Liver (tissue), 9 donors: Measurements from ENCODE around the gene TRAPPC6A. TPM values are rescaled to one million over a fixed set of nuclear protein-coding genes. Genes with fewer than 3 reads are reported as not detected.

Experiments
- DNase-seq: peaks from one replicate; pipeline ENCODE4 v3.0.0-alpha.2; 2017; ENCODE audit warnings: low spot score
- H3K27ac ChIP-seq, 2 donors: one replicate each; pipeline ENCODE4 v1.7.0; 2013; ENCODE audit warnings: inconsistent platforms in 2 of 2, low read length in 2 of 2, control low read depth in 1 of 2, low read depth in 1 of 2, mild to moderate bottlenecking in 1 of 2
- H3K27me3 ChIP-seq, 4 donors: one replicate each; pipeline versions ENCODE4 v1.6.1 to v1.7.0; 2013; ENCODE audit warnings: low read length in 3 of 4, inconsistent platforms in 1 of 4, mild to moderate bottlenecking in 1 of 4, moderate library complexity in 1 of 4; ENCODE audit not compliant: control insufficient read depth in 4 of 4, insufficient read depth in 4 of 4
- H3K36me3 ChIP-seq, 4 donors: one replicate each; pipeline versions ENCODE4 v1.6.1 to v1.7.0; 2013; ENCODE audit warnings: low read length in 3 of 4, mild to moderate bottlenecking in 3 of 4, low read depth in 1 of 4, moderate library complexity in 1 of 4; ENCODE audit not compliant: control insufficient read depth in 4 of 4, insufficient read depth in 3 of 4
- H3K4me1 ChIP-seq, 4 donors: one replicate each; pipeline versions ENCODE4 v1.6.1 to v1.7.0; 2013; ENCODE audit warnings: low read length in 3 of 4, mild to moderate bottlenecking in 3 of 4, moderate library complexity in 1 of 4; ENCODE audit not compliant: control insufficient read depth in 4 of 4, insufficient read depth in 4 of 4
- H3K4me3 ChIP-seq, 3 donors: one replicate each; pipeline versions ENCODE4 v1.6.1 to v1.7.0; 2013; ENCODE audit warnings: low read length in 3 of 3, control low read depth in 1 of 3, low read depth in 1 of 3, mild to moderate bottlenecking in 1 of 3
- H3K9ac ChIP-seq, 2 donors: one replicate each; pipeline ENCODE4 v1.7.0; 2013; ENCODE audit warnings: low read length in 2 of 2, mild to moderate bottlenecking in 2 of 2, moderate library complexity in 2 of 2, control low read depth in 1 of 2, low read depth in 1 of 2
- H3K9me3 ChIP-seq, 4 donors: one replicate each; pipeline versions ENCODE4 v1.6.1 to v1.7.0; 2013; ENCODE audit warnings: low read length in 3 of 4; ENCODE audit not compliant: control insufficient read depth in 4 of 4
- EGR1 ChIP-seq, 2 donors: IDR thresholded peaks; 2 replicates each; pipeline ENCODE4 v1.6.1; 2016 to 2018; ENCODE audit warnings: antibody characterized with exemption in 2 of 2, low read depth in 2 of 2
- FOXA1 ChIP-seq: IDR thresholded peaks from 2 replicates; pipeline ENCODE4 v1.6.1; 2016; ENCODE audit warnings: antibody characterized with exemption
- GABPA ChIP-seq, 2 donors: IDR thresholded peaks in 1 of 2; conservative IDR thresholded peaks in 1 of 2; 2 replicates each; pipeline ENCODE4 v1.6.1; 2016; ENCODE audit warnings: antibody characterized with exemption in 2 of 2, mild to moderate bottlenecking in 1 of 2, moderate library complexity in 1 of 2
- HNF4A ChIP-seq, 2 donors: conservative IDR thresholded peaks; 2 replicates each; pipeline ENCODE4 v1.6.1; 2016; ENCODE audit warnings: antibody characterized with exemption in 2 of 2, mild to moderate bottlenecking in 2 of 2
- HNF4G ChIP-seq: IDR thresholded peaks from 2 replicates; pipeline ENCODE4 v1.6.1; 2016; ENCODE audit warnings: antibody characterized with exemption
- JUND ChIP-seq, 2 donors: IDR thresholded peaks; 2 replicates each; pipeline ENCODE4 v1.6.1; 2016; ENCODE audit warnings: antibody characterized with exemption in 2 of 2
- NR2F2 ChIP-seq: IDR thresholded peaks from 2 replicates; pipeline ENCODE4 v1.6.1; 2016; ENCODE audit warnings: antibody characterized with exemption
- RAD21 ChIP-seq, 2 donors: IDR thresholded peaks; 2 replicates each; pipeline ENCODE4 v1.6.1; 2016; ENCODE audit warnings: antibody characterized with exemption in 2 of 2, mild to moderate bottlenecking in 2 of 2
- RXRA ChIP-seq, 2 donors: IDR thresholded peaks; 2 replicates each; pipeline ENCODE4 v1.6.1; 2017 to 2018; ENCODE audit warnings: antibody characterized with exemption in 2 of 2, mild to moderate bottlenecking in 1 of 2
- SP1 ChIP-seq: IDR thresholded peaks from 2 replicates; pipeline ENCODE4 v1.6.1; 2018; ENCODE audit warnings: antibody characterized with exemption, mild to moderate bottlenecking
- TAF1 ChIP-seq: conservative IDR thresholded peaks from 2 replicates; pipeline ENCODE4 v1.6.1; 2016; ENCODE audit warnings: antibody characterized with exemption, mild to moderate bottlenecking
- YY1 ChIP-seq: IDR thresholded peaks from 2 replicates; pipeline ENCODE4 v1.6.1; 2016; ENCODE audit warnings: antibody characterized with exemption, mild to moderate bottlenecking
- WGBS: extraction: QIAGEN DNeasy Blood & Tissue Kit; methylation state at CpG from one replicate; pipeline ENCODE4 v1.1.7; 2013; 5-methylcytosine and 5-hydroxymethylcytosine counted together
- polyA plus RNA-seq, 2 donors: library from polyadenylated mRNA; stranded (reverse) in 1 of 2; unstranded in 1 of 2; fragments of 200-250 nt in 1 of 2; fragments of >200 nt in 1 of 2; fragmentation: Nextera tagmentation in 1 of 2; extraction: Ambion mirVana in 1 of 2; gene quantifications; one replicate each; pipeline versions ENCODE4 v1.2.1 to v1.2.3, GENCODE V29; 2013 to 2015
- total RNA-seq, 2 donors: library from RNA; depleted of rRNA; stranded (reverse); fragments of >200 nt; gene quantifications; one replicate each; pipeline ENCODE4 v1.2.3, GENCODE V29; 2014
- TF ChIP-seq, protein P1 (sequence below): IDR thresholded peaks from 2 replicates; pipeline ENCODE4 v1.6.1; 2016; ENCODE audit warnings: antibody characterized with exemption
- TF ChIP-seq, protein P2 (sequence below): IDR thresholded peaks from 2 replicates; pipeline ENCODE4 v1.6.1; 2016; ENCODE audit warnings: antibody characterized with exemption, mild to moderate bottlenecking
- TF ChIP-seq, protein P3 (sequence below): IDR thresholded peaks from 2 replicates; pipeline ENCODE4 v1.6.1; 2016; ENCODE audit warnings: antibody characterized with exemption
- TF ChIP-seq, protein P4 (sequence below): fragments of 150-350 bp; IDR thresholded peaks from 2 replicates; pipeline ENCODE4 v1.5.1; 2017; ENCODE audit warnings: improper control_type of control experiment, low read depth, low read length; ENCODE audit not compliant: missing input control
- TF ChIP-seq, protein P5 (sequence below): IDR thresholded peaks from 2 replicates; pipeline ENCODE4 v1.6.1; 2016; ENCODE audit warnings: antibody characterized with exemption
- donor health status: healthy.
- donor health status: healthy.
- donor health status: healthy.
- donor health status: healthy.
- donor health status: healthy.

Gene TRAPPC6A
- total and polyA plus RNA-seq, 4 donors = 14.8 to 52.2 (median 28.6) TPM

DNA sequence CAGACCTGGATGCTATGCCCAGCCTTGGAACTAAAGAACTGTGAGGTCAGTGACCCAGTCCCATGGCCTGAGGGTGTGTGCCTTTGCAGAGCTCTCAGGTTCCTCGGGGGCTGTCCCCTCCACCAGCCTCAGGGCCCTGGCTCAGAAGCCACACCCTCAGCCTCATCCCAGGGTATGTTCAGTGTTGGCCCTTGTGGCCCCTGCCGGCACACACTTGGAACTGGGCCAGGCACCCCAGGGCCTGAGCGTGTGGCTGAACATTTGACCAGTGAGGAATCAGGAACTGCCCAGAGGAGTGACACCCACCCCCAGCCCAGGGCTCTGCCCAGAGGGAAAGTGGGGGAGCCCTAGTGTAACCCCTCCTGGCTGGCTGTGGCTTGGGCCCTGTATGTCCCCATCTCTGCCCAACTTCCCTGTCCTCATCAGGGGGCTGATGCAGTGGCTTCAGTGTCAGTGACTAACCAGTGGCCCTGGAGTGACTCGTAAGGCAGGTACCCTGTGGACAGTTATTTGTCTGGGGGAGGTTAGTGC, 27.2 kb downstream of the TRAPPC6A start:
- no peak overlapping the region for H3K4me3 ChIP-seq
- H3K9me3 ChIP-seq = no peaks in the 10 kb centered on the region
- H3K4me1 ChIP-seq = peaks cover 3 to 24% (median 19%) of the 10 kb centered on the region in 4 donors
- TF ChIP-seq EGR1 (IDR thresholded peaks at IDR 0.05; ENCODE audit: low read depth in 2 of 2) (no peak), HNF4G (no peak), RXRA (IDR thresholded peaks at IDR 0.05) (no peak), TAF1 (no peak), SP1 (no peak)
- TF ChIP-seq, protein P1, sequence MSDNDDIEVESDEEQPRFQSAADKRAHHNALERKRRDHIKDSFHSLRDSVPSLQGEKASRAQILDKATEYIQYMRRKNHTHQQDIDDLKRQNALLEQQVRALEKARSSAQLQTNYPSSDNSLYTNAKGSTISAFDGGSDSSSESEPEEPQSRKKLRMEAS = no peak
- TF ChIP-seq, protein P2, sequence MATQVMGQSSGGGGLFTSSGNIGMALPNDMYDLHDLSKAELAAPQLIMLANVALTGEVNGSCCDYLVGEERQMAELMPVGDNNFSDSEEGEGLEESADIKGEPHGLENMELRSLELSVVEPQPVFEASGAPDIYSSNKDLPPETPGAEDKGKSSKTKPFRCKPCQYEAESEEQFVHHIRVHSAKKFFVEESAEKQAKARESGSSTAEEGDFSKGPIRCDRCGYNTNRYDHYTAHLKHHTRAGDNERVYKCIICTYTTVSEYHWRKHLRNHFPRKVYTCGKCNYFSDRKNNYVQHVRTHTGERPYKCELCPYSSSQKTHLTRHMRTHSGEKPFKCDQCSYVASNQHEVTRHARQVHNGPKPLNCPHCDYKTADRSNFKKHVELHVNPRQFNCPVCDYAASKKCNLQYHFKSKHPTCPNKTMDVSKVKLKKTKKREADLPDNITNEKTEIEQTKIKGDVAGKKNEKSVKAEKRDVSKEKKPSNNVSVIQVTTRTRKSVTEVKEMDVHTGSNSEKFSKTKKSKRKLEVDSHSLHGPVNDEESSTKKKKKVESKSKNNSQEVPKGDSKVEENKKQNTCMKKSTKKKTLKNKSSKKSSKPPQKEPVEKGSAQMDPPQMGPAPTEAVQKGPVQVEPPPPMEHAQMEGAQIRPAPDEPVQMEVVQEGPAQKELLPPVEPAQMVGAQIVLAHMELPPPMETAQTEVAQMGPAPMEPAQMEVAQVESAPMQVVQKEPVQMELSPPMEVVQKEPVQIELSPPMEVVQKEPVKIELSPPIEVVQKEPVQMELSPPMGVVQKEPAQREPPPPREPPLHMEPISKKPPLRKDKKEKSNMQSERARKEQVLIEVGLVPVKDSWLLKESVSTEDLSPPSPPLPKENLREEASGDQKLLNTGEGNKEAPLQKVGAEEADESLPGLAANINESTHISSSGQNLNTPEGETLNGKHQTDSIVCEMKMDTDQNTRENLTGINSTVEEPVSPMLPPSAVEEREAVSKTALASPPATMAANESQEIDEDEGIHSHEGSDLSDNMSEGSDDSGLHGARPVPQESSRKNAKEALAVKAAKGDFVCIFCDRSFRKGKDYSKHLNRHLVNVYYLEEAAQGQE = no peak
- H3K27me3 ChIP-seq = peaks cover 0 to 8% (median 6%) of the 10 kb centered on the region in 4 donors
- WGBS = 42% methylated on average over 4 of the region's 4 CpGs
- H3K9ac ChIP-seq = no peak overlapping the region
- DNase-seq = no peak
- H3K36me3 ChIP-seq = peaks cover 0 to 3% (median under 1%) of the 10 kb centered on the region in 4 donors
- H3K27ac ChIP-seq = no peak overlapping the region

DNA sequence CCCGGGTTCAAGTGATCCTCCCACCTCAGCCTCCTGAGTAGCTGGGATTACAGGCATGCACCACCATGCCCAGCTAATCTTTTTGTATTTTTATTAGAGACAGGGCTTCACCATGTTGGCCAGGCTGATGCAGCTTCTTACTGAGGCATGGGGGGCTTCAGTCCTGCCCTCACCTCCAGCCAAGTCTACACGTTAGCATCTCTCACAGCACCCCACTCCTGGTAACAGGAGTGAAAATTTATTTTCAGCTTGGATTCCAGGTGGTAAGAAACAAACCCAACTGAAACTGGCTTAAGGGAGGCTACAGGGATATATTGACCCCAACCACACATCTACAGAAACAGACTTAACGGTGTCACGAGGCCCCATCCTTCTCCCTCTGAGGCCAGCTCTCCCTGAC, 27.9 kb downstream of the TRAPPC6A start:
- WGBS = 94% methylated on average over 4 of the region's 4 CpGs
- Histone ChIP-seq H3K36me3 (peaks cover 0 to 6% (median 1%) of the 10 kb centered on the region in 4 donors), H3K4me3 (no peak overlapping the region), H3K9ac (no peak overlapping the region), H3K27me3 (peaks cover 0 to 8% (median 6%) of the 10 kb centered on the region in 4 donors), H3K9me3 (no peaks in the 10 kb centered on the region), H3K4me1 (peaks cover 3 to 24% (median 19%) of the 10 kb centered on the region in 4 donors), H3K27ac (no peak overlapping the region)
- TF ChIP-seq, protein P3, sequence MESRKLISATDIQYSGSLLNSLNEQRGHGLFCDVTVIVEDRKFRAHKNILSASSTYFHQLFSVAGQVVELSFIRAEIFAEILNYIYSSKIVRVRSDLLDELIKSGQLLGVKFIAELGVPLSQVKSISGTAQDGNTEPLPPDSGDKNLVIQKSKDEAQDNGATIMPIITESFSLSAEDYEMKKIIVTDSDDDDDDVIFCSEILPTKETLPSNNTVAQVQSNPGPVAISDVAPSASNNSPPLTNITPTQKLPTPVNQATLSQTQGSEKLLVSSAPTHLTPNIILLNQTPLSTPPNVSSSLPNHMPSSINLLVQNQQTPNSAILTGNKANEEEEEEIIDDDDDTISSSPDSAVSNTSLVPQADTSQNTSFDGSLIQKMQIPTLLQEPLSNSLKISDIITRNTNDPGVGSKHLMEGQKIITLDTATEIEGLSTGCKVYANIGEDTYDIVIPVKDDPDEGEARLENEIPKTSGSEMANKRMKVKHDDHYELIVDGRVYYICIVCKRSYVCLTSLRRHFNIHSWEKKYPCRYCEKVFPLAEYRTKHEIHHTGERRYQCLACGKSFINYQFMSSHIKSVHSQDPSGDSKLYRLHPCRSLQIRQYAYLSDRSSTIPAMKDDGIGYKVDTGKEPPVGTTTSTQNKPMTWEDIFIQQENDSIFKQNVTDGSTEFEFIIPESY = no peak
- TF ChIP-seq, protein P2 = no peak
- TF ChIP-seq YY1 (no peak), RAD21 (IDR thresholded peaks at IDR 0.05) (no peak), HNF4G (no peak), RXRA (IDR thresholded peaks at IDR 0.05) (no peak), TAF1 (no peak), NR2F2 (no peak), HNF4A (conservative IDR thresholded peaks at IDR 0.05) (no peak), GABPA (IDR thresholded peaks at IDR 0.05 in 1 of 2, conservative IDR thresholded peaks at IDR 0.05 in 1 of 2) (no peak), JUND (IDR thresholded peaks at IDR 0.05) (no peak), FOXA1 (no peak)
- TF ChIP-seq, protein P4, sequence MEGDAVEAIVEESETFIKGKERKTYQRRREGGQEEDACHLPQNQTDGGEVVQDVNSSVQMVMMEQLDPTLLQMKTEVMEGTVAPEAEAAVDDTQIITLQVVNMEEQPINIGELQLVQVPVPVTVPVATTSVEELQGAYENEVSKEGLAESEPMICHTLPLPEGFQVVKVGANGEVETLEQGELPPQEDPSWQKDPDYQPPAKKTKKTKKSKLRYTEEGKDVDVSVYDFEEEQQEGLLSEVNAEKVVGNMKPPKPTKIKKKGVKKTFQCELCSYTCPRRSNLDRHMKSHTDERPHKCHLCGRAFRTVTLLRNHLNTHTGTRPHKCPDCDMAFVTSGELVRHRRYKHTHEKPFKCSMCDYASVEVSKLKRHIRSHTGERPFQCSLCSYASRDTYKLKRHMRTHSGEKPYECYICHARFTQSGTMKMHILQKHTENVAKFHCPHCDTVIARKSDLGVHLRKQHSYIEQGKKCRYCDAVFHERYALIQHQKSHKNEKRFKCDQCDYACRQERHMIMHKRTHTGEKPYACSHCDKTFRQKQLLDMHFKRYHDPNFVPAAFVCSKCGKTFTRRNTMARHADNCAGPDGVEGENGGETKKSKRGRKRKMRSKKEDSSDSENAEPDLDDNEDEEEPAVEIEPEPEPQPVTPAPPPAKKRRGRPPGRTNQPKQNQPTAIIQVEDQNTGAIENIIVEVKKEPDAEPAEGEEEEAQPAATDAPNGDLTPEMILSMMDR = no peak
- TF ChIP-seq, protein P5, sequence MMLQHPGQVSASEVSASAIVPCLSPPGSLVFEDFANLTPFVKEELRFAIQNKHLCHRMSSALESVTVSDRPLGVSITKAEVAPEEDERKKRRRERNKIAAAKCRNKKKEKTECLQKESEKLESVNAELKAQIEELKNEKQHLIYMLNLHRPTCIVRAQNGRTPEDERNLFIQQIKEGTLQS = no peak
- DNase-seq = no peak
